ENCODE results near the gene RIC1. TPM values are rescaled to one million over a fixed set of nuclear protein-coding genes. Genes with fewer than 3 reads are reported as not detected.
"Not testable (repeated sequence)": the region's sequence is repeated elsewhere in the genome, so short reads cannot be mapped to it uniquely, and the experiment has no call there.

Gene RIC1
- total and polyA plus RNA-seq, 2 donors from 2014 or later: 2.9 to 21.1 TPM

- H3K4me1 ChIP-seq (ENCODE audit: control insufficient read depth in 2 of 3, insufficient read depth in 2 of 3, low read depth in 1 of 3, low read length in 3 of 3): peaks cover 0 to 3% (median 0%) of the 10 kb centered on the region in 3 donors
- peaks cover 0 to 4% (median 0%) of the 10 kb centered on the region in 3 donors for H3K9me3 ChIP-seq (ENCODE audit: control insufficient read depth in 2 of 3, insufficient read depth in 1 of 3, low read length in 3 of 3)
- TF ChIP-seq CTCF (IDR thresholded peaks at IDR 0.05; ENCODE audit: borderline replicate concordance, extremely low read depth, insufficient read depth): no peak
- H3K27ac ChIP-seq (ENCODE audit: low read depth in 2 of 2, low read length in 2 of 2): no peak overlapping the region
- no peak for DNase-seq
- H3K27me3 ChIP-seq (ENCODE audit: control insufficient read depth, insufficient read depth, low read length): no peaks in the 10 kb centered on the region
- no peak overlapping the region for H3K4me3 ChIP-seq (ENCODE audit: low read length in 3 of 3)
- intact Hi-C loops (cut with DNase I): no loop called here
- H3K9ac ChIP-seq (ENCODE audit: low read length in 3 of 3): no peak overlapping the region
- FAIRE-seq: no peak
- peaks cover 0 to 5% (median 4%) of the 10 kb centered on the region in 3 donors for H3K36me3 ChIP-seq (ENCODE audit: control insufficient read depth in 2 of 3, insufficient read depth in 3 of 3, low read length in 3 of 3)
These were observed 92.6 kb downstream of the RIC1 start for GRCh38 chr9:5721279-5722087.

- H3K27me3 ChIP-seq (ENCODE audit: control insufficient read depth, insufficient read depth, low read length); H3K36me3 ChIP-seq (ENCODE audit: control insufficient read depth in 2 of 3, insufficient read depth in 3 of 3, low read length in 3 of 3); H3K9ac ChIP-seq (ENCODE audit: low read length in 3 of 3); H3K27ac ChIP-seq (ENCODE audit: low read depth in 2 of 2, low read length in 2 of 2); H3K4me1 ChIP-seq (ENCODE audit: control insufficient read depth in 2 of 3, insufficient read depth in 2 of 3, low read depth in 1 of 3, low read length in 3 of 3); H3K4me3 ChIP-seq (ENCODE audit: low read length in 3 of 3); DNase-seq; H3K9me3 ChIP-seq (ENCODE audit: control insufficient read depth in 2 of 3, insufficient read depth in 1 of 3, low read length in 3 of 3); FAIRE-seq; intact Hi-C loops (cut with DNase I): not testable (repeated sequence)
These were observed 93.8 kb downstream of the RIC1 start for GRCh38 chr9:5722679-5723078.

- H3K9me3 ChIP-seq (ENCODE audit: control insufficient read depth in 2 of 3, insufficient read depth in 1 of 3, low read length in 3 of 3): no peaks in the 10 kb centered on the region
- FAIRE-seq (no peak), DNase-seq (no peak)
- H3K27ac ChIP-seq (ENCODE audit: low read depth in 2 of 2, low read length in 2 of 2): no peak overlapping the region
- H3K4me1 ChIP-seq (ENCODE audit: control insufficient read depth in 2 of 3, insufficient read depth in 2 of 3, low read depth in 1 of 3, low read length in 3 of 3): no peaks in the 10 kb centered on the region
- H3K9ac ChIP-seq (ENCODE audit: low read length in 3 of 3): no peak overlapping the region
- H3K27me3 ChIP-seq (ENCODE audit: control insufficient read depth, insufficient read depth, low read length): no peaks in the 10 kb centered on the region
- peaks cover 0 to 2% (median 0%) of the 10 kb centered on the region in 3 donors for H3K36me3 ChIP-seq (ENCODE audit: control insufficient read depth in 2 of 3, insufficient read depth in 3 of 3, low read length in 3 of 3)
- intact Hi-C loops (cut with DNase I): no loop called here
- TF ChIP-seq CTCF (IDR thresholded peaks at IDR 0.05; ENCODE audit: borderline replicate concordance, extremely low read depth, insufficient read depth): no peak
- H3K4me3 ChIP-seq (ENCODE audit: low read length in 3 of 3): no peak overlapping the region
These were observed 106.2 kb downstream of the RIC1 start for GRCh38 chr9:5735072-5735471.

GRCh38 chr9:5736563-5737346, 107.8 kb downstream of the RIC1 start:
- peaks cover 0 to 2% (median 0%) of the 10 kb centered on the region in 3 donors for H3K36me3 ChIP-seq (ENCODE audit: control insufficient read depth in 2 of 3, insufficient read depth in 3 of 3, low read length in 3 of 3)
- H3K9me3 ChIP-seq (ENCODE audit: control insufficient read depth in 2 of 3, insufficient read depth in 1 of 3, low read length in 3 of 3): no peaks in the 10 kb centered on the region
- DNase-seq: no peak
- FAIRE-seq: no peak
- H3K27me3 ChIP-seq (ENCODE audit: control insufficient read depth, insufficient read depth, low read length): no peaks in the 10 kb centered on the region
- intact Hi-C loops (cut with DNase I): no loop called here
- no peak overlapping the region for H3K27ac ChIP-seq (ENCODE audit: low read depth in 2 of 2, low read length in 2 of 2)
- no peaks in the 10 kb centered on the region for H3K4me1 ChIP-seq (ENCODE audit: control insufficient read depth in 2 of 3, insufficient read depth in 2 of 3, low read depth in 1 of 3, low read length in 3 of 3)
- H3K4me3 ChIP-seq (ENCODE audit: low read length in 3 of 3): no peak overlapping the region
- no peak overlapping the region for H3K9ac ChIP-seq (ENCODE audit: low read length in 3 of 3)
- TF ChIP-seq CTCF (IDR thresholded peaks at IDR 0.05; ENCODE audit: borderline replicate concordance, extremely low read depth, insufficient read depth): no peak
